SIG-M5 (cell line): ENCODE results near the gene RNF135.
"Not testable (repeated sequence)": the region's sequence is repeated elsewhere in the genome, so short reads cannot be mapped to it uniquely, and the experiment has no call there.

Source experiments
- DNase-seq: peaks from one replicate; lab custom pipeline; 2025; lab: John Stamatoyannopoulos, UW

Gene RNF135

GRCh38 chr17:30954046-30954830, 16.6 kb upstream of the RNF135 start:
- no peak for DNase-seq

GRCh38 chr17:30956764-30957374, 14.0 kb upstream of the RNF135 start:
- no peak for DNase-seq

GRCh38 chr17:30957741-30958140, 13.1 kb upstream of the RNF135 start:
- DNase-seq, result no peak

GRCh38 chr17:30958187-30958586, 12.7 kb upstream of the RNF135 start:
- peak; percentile 53 for DNase-seq

GRCh38 chr17:30961209-30962188, 9.3 kb upstream of the RNF135 start:
- DNase-seq, result no peak

GRCh38 chr17:30964312-30964711, 6.5 kb upstream of the RNF135 start:
- not testable (repeated sequence) for DNase-seq

- DNase-seq, result no peak
Measured at GRCh38 chr17:30964876-30965275, 6.0 kb upstream of the RNF135 start.

GRCh38 chr17:30965686-30966085, 5.2 kb upstream of the RNF135 start:
- DNase-seq, result no peak

GRCh38 chr17:30967911-30968310, 2.9 kb upstream of the RNF135 start:
- DNase-seq, result not testable (repeated sequence)

GRCh38 chr17:30969989-30970830, 629 bp upstream of the RNF135 start:
- no peak for DNase-seq

GRCh38 chr17:30975042-30975820, 4.4 kb downstream of the RNF135 start:
- DNase-seq, result no peak

- DNase-seq, result not testable (repeated sequence)
Measured at GRCh38 chr17:30979919-30980318, 9.1 kb downstream of the RNF135 start.

GRCh38 chr17:30981531-30982519, 11.0 kb downstream of the RNF135 start:
- DNase-seq, result no peak

- no peak for DNase-seq
Measured at GRCh38 chr17:30982855-30983254, 12.0 kb downstream of the RNF135 start.

GRCh38 chr17:30990458-30990857, 19.6 kb downstream of the RNF135 start:
- DNase-seq, result no peak

GRCh38 chr17:30992551-30992950, 21.7 kb downstream of the RNF135 start:
- no peak for DNase-seq

- no peak for DNase-seq
Measured at GRCh38 chr17:30995347-30995746, 24.5 kb downstream of the RNF135 start.

GRCh38 chr17:30996486-30996885, 25.6 kb downstream of the RNF135 start:
- DNase-seq, result no peak

GRCh38 chr17:30997270-30997669, 26.4 kb downstream of the RNF135 start:
- no peak for DNase-seq
